Common myeloid progenitor, CD34-positive (primary cell): ENCODE measurements around the gene PHACTR1.

Source experiments
- CTCF ChIA-PET: fragments of 350-600 bp; sonication (Branson Sonifier 250); formaldehyde crosslinking; loops from one replicate; lab custom pipeline; 2021; ENCODE audit warnings: antibody characterized with exemption; lab: Charles Lee
- POLR2A ChIA-PET: fragments of 350-600 bp; sonication (Branson Sonifier 250); formaldehyde crosslinking; loops from one replicate; lab custom pipeline; 2021; ENCODE audit warnings: antibody characterized with exemption; lab: Charles Lee
- DNase-seq, 3 donors: peaks; one replicate each; pipeline versions ENCODE4 v3.0.0 to v3.0.0-alpha.2; 2013
- H3K27ac ChIP-seq, 2 experiments: 1 replicate in 1 of 2; 2 replicates in 1 of 2; pipeline ENCODE4 v1.7.0; 2013; ENCODE audit warnings: inconsistent platforms in 2 of 2, low read length in 2 of 2, mild to moderate bottlenecking in 2 of 2, low read depth in 1 of 2, moderate library complexity in 1 of 2; ENCODE audit not compliant: severe bottlenecking in 2 of 2, insufficient read depth in 1 of 2, poor library complexity in 1 of 2
- H3K27me3 ChIP-seq, 5 experiments: replicated peaks in 2 of 5; 1 replicate in 3 of 5; 2 replicates in 2 of 5; pipeline versions ENCODE4 v1.6.1 to v1.7.0; 2013; ENCODE audit warnings: low read length in 4 of 5, mild to moderate bottlenecking in 2 of 5, moderate library complexity in 2 of 5, inconsistent platforms in 1 of 5; ENCODE audit not compliant: insufficient read depth in 5 of 5, control insufficient read depth in 4 of 5
- H3K36me3 ChIP-seq, 4 experiments: 1 replicate in 2 of 4; 2 replicates in 2 of 4; pipeline versions ENCODE4 v1.6.1 to v1.7.0; 2013; ENCODE audit warnings: low read length in 3 of 4, control low read depth in 1 of 4, mild to moderate bottlenecking in 1 of 4; ENCODE audit not compliant: control insufficient read depth in 4 of 4, insufficient read depth in 4 of 4
- H3K4me1 ChIP-seq, 4 experiments: 1 replicate in 3 of 4; 2 replicates in 1 of 4; pipeline versions ENCODE4 v1.6.1 to v1.7.1; 2013; ENCODE audit warnings: low read length in 3 of 4, mild to moderate bottlenecking in 3 of 4, control low read depth in 1 of 4, inconsistent platforms in 1 of 4, moderate library complexity in 1 of 4; ENCODE audit not compliant: control insufficient read depth in 4 of 4, insufficient read depth in 4 of 4; ENCODE audit errors: control extremely low read depth in 1 of 4
- H3K4me3 ChIP-seq, 7 experiments: 1 replicate in 4 of 7; 2 replicates in 3 of 7; pipeline versions ENCODE4 v1.5.1 to v1.7.0; 2013; ENCODE audit warnings: mild to moderate bottlenecking in 7 of 7, low read length in 6 of 7, moderate library complexity in 6 of 7, inconsistent platforms in 2 of 7, low read depth in 2 of 7, control low read depth in 1 of 7; ENCODE audit not compliant: insufficient read depth in 4 of 7, control insufficient read depth in 1 of 7; ENCODE audit errors: extremely low read depth in 1 of 7
- H3K9me3 ChIP-seq, 5 experiments: 1 replicate in 4 of 5; 2 replicates in 1 of 5; pipeline versions ENCODE4 v1.6.1 to v1.7.1; 2013; ENCODE audit warnings: low read length in 4 of 5, mild to moderate bottlenecking in 2 of 5, inconsistent platforms in 1 of 5, low read depth in 1 of 5, moderate library complexity in 1 of 5; ENCODE audit not compliant: control insufficient read depth in 4 of 5, insufficient read depth in 2 of 5; ENCODE audit errors: control extremely low read depth in 1 of 5
- WGBS: methylation state at CpG from one replicate; pipeline ENCODE4 v1.1.5; 2013; ENCODE audit not compliant: insufficient coverage; 5-methylcytosine and 5-hydroxymethylcytosine counted together

The PHACTR1 gene

DNA sequence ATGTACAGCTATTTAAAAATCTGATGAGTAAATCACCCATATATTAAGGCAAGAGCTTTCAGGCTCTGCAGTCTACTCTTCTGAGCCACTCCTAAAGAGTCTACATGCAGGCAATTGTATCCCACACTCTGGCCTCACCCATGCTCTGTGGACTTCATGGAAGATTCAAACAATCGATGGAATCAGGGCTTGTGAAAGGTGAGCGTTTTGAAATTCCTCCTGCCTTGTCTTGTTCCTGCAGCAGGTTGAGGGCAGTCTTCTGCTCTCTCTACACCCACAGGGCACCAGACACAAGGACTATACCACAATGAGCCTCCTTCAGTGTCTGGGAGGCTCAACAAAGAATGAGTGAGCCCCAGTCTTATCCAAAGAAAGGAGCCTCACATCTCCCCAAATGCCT, 560.7 kb downstream of the PHACTR1 start:
- Histone ChIP-seq H3K27me3 (no peaks in the 10 kb centered on the region), H3K36me3 (peaks cover 4 to 62% (median 33%) of the 10 kb centered on the region in 4 experiments), H3K9me3 (no peaks in the 10 kb centered on the region), H3K4me3 (no peak overlapping the region), H3K4me1 (peaks cover 14 to 71% (median 44%) of the 10 kb centered on the region in 4 experiments), H3K27ac (no peak overlapping the region)
- DNase-seq: no peak
- WGBS: 100% methylated on average over 2 of the region's 2 CpGs
- ChIA-PET POLR2A (interaction anchor here (0.7 kb wide), 1 partner anchor 51 kb away, joined by 5 read pairs; the partner anchor contains the start of gene TBC1D7), CTCF (interaction anchor here (1.0 to 2.8 kb wide), 10 partner anchors 9 to 366 kb away, joined by 3 to 14 read pairs (median 6); no protein-coding TSS in a partner anchor)

DNA sequence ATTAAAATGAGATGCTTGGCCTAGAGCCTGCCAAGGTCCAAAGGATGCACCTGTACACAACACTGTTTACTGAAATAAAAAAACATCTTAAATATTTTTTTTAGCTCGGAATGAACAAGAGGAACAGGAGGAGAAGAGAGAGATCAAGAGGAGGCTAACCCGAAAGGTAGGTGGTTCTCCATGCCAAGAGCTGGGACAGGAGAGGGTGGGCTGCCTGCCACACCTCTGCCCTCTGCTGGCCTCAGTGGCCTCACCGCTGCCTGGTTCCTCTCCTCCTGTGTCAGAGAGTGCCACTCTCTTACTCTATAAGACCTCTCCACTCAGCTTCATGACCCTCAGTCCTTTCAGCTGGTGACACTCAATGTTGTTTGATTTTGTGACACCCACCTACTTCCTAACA, 561.6 kb downstream of the PHACTR1 start:
- Histone ChIP-seq H3K36me3 (peaks cover 7 to 69% (median 39%) of the 10 kb centered on the region in 4 experiments), H3K27ac (peak overlapping the region in 1 of 2 experiments; percentile 49), H3K4me3 (no peak overlapping the region), H3K9me3 (no peaks in the 10 kb centered on the region), H3K4me1 (peaks cover 8 to 62% (median 35%) of the 10 kb centered on the region in 4 experiments), H3K27me3 (no peaks in the 10 kb centered on the region)
- ChIA-PET POLR2A (interaction anchor here (1.1 kb wide), 1 partner anchor 9 kb away, joined by 4 read pairs; no protein-coding TSS in a partner anchor), CTCF (interaction anchor here (0.7 to 2.8 kb wide), 27 partner anchors 9 to 367 kb away, joined by 3 to 16 read pairs (median 4); no protein-coding TSS in a partner anchor)
- DNase-seq: peak; percentile 46 to 63 (median 51)
- 60% methylated on average over 2 of the region's 3 CpGs for WGBS

DNA sequence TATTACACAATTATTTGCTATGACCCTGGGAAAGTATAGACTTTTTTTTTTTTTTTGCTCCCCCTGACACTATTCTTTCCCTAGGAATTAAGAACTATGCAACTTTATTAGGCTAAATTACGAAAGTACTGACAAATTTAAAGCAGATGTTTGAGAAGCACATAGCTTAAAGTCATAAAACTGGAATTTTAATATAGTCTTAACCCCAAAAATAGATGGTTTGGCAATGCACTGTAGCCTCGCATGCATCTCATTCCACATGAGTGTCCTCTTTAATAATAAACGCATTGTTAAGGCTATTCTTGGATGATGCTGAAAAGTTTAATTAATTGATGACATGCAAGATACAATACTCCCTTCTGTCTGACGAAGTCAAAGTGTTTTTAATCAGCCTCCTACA, 562.4 kb downstream of the PHACTR1 start:
- WGBS: no CpG with 5 or more reads among the region's 4 CpGs
- ChIA-PET CTCF (interaction anchor here (0.8 to 2.8 kb wide), 17 partner anchors 9 to 368 kb away, joined by 3 to 16 read pairs (median 6); no protein-coding TSS in a partner anchor), POLR2A (no interaction called here)
- no peaks in the 10 kb centered on the region for H3K9me3 ChIP-seq
- peak overlapping the region in 1 of 2 experiments; percentile 74 for H3K27ac ChIP-seq
- H3K27me3 ChIP-seq: no peaks in the 10 kb centered on the region
- no peak overlapping the region for H3K4me3 ChIP-seq
- peaks cover 12 to 77% (median 46%) of the 10 kb centered on the region in 4 experiments for H3K36me3 ChIP-seq
- no peak for DNase-seq
- H3K4me1 ChIP-seq: peaks cover 6 to 56% (median 32%) of the 10 kb centered on the region in 4 experiments

DNA sequence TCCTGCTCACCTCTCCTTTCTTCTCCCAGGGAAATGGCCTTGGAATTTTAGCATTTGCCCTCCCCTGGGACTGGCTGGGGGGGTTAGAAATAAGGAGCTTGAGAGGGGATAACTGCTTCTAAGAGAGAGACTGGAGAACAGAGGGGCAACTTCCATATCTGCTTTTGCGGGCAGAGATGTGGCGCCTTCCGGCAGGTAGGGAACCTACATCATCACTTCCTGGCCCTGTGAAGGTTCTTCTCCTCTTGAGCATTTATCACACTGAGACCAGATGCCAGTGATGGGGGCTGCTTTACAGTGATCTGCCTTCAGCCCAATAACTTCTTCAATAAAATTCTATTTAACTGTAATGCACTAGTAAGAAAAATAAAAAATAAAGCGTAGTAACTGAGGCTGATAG, 563.7 kb downstream of the PHACTR1 start:
- POLR2A ChIA-PET: interaction anchor here (0.7 kb wide), 1 partner anchor 129 kb away, joined by 3 read pairs; no protein-coding TSS in a partner anchor
- WGBS: 19% methylated on average over 3 of the region's 4 CpGs
- peaks cover 12 to 83% (median 53%) of the 10 kb centered on the region in 4 experiments for H3K36me3 ChIP-seq
- no peaks in the 10 kb centered on the region for H3K9me3 ChIP-seq
- peak overlapping the region in 1 of 2 experiments; percentile 74 for H3K27ac ChIP-seq
- H3K4me1 ChIP-seq: peaks cover 0 to 48% (median 24%) of the 10 kb centered on the region in 4 experiments
- DNase-seq: peak; percentile 67 to 91 (median 87)
- no peak overlapping the region for H3K4me3 ChIP-seq
- no peaks in the 10 kb centered on the region for H3K27me3 ChIP-seq
- CTCF ChIA-PET: no interaction called here

DNA sequence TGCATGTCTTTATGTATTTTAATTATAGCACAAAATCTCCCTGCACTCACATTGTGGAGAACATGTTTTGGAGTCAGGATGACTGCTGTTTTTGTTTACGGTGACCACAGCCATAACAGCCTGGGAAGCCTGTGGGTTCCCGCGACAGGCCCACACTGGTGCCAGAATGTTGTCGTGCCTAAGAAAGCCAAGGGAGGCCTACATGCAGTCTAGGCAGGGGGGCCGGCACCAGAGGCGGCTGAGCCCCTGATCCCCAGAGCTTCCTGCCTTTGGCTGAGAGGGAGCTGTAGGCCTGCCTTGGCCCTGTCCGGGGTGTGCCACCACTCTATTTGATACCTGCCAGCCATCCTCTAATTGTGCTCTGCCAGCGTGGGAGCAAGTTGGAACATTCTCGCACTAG, 565.1 kb downstream of the PHACTR1 start:
- peaks cover 16 to 92% (median 67%) of the 10 kb centered on the region in 4 experiments for H3K36me3 ChIP-seq
- peak overlapping the region in 1 of 2 experiments; percentile 30 for H3K27ac ChIP-seq
- peaks cover 0 to 5% (median 5%) of the 10 kb centered on the region in 5 experiments for H3K9me3 ChIP-seq
- ChIA-PET CTCF (interaction anchor here (1.1 kb wide), 1 partner anchor 51 kb away, joined by 3 read pairs; no protein-coding TSS in a partner anchor), POLR2A (no interaction called here)
- peaks cover 0 to 38% (median 21%) of the 10 kb centered on the region in 4 experiments for H3K4me1 ChIP-seq
- DNase-seq: no peak
- no peak overlapping the region for H3K4me3 ChIP-seq
- H3K27me3 ChIP-seq: no peaks in the 10 kb centered on the region
- WGBS: 99% methylated on average over 9 of the region's 9 CpGs

DNA sequence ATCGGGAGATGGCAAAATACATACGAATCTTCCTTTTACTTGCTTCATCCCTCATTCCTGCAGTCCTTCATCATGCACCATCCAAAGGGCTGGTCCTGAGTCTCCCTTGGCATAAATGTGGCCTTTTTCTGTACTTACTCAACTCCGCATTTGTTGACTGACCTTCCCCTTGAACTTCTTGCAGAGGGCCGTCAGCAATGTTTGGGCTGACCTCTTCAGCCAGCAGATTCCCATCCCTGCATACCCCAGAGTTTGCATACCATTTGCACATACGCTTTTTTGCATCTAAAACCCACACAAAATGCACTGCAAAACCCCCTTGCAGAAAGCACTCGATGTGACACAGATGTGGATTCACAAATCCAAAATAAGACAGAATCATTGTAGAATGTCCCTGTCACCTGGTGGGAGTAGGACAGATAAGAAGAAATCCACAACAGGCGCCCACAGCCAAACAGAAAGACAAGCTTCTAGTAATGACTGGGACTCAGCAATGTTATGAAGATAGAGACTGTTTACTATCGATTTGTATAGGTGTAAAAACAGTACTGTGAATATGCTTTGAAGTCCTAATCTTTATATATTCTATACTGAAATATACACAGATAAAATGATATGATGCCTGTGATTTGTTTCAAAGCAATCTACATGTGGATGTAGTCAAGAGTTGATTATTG, 566.0 kb downstream of the PHACTR1 start:
- DNase-seq: no peak
- Histone ChIP-seq H3K9me3 (peaks cover 3 to 14% (median 13%) of the 10 kb centered on the region in 5 experiments), H3K36me3 (peaks cover 25 to 92% (median 70%) of the 10 kb centered on the region in 4 experiments), H3K4me1 (peaks cover 0 to 29% (median 15%) of the 10 kb centered on the region in 4 experiments), H3K27me3 (no peaks in the 10 kb centered on the region), H3K4me3 (no peak overlapping the region), H3K27ac (no peak overlapping the region)
- POLR2A ChIA-PET: interaction anchor here (1.0 kb wide), 1 partner anchor 9 kb away, joined by 3 read pairs; no protein-coding TSS in a partner anchor
- CTCF ChIA-PET: interaction anchor here (1.0 to 1.3 kb wide), 3 partner anchors 21 to 50 kb away, joined by 3 to 4 read pairs (median 3); partner anchors contain the start of gene TBC1D7
- WGBS: 100% methylated on average over 3 of the region's 8 CpGs
